Measurements from ENCODE around the gene WDR93.

DNA sequence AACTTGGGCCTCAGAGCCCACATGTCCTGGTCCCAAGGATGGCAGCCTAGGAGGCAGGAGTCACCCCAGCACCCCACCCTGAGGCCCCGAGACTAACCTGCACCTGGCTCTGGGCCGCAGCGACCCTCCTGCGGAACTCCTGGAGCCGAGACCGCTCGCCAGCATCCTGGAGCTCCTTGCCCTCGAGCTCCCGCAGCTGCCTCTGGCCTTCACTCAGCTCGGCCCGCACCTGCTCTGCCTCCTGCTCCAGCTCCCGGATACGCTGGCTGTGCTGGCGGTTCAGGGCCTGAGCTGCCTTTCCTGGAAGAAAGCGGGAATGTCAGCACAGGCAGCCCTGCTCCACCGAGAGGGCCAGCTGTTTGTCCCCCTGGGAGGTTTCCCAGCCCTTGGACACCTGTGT lies 48.5 kb upstream of the WDR93 start:
- TF ChIP-seq, protein P1, sequence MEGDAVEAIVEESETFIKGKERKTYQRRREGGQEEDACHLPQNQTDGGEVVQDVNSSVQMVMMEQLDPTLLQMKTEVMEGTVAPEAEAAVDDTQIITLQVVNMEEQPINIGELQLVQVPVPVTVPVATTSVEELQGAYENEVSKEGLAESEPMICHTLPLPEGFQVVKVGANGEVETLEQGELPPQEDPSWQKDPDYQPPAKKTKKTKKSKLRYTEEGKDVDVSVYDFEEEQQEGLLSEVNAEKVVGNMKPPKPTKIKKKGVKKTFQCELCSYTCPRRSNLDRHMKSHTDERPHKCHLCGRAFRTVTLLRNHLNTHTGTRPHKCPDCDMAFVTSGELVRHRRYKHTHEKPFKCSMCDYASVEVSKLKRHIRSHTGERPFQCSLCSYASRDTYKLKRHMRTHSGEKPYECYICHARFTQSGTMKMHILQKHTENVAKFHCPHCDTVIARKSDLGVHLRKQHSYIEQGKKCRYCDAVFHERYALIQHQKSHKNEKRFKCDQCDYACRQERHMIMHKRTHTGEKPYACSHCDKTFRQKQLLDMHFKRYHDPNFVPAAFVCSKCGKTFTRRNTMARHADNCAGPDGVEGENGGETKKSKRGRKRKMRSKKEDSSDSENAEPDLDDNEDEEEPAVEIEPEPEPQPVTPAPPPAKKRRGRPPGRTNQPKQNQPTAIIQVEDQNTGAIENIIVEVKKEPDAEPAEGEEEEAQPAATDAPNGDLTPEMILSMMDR (IDR thresholded peaks at IDR 0.05), result no peak
- TF ChIP-seq ATF1 (CRISPR knock-in tag; IDR thresholded peaks at IDR 0.05), result no peak
- no peak for TF ChIP-seq ZNF263 (CRISPR knock-in tag; IDR thresholded peaks at IDR 0.05; ENCODE audit: low read depth)
- TF ChIP-seq, protein P2, sequence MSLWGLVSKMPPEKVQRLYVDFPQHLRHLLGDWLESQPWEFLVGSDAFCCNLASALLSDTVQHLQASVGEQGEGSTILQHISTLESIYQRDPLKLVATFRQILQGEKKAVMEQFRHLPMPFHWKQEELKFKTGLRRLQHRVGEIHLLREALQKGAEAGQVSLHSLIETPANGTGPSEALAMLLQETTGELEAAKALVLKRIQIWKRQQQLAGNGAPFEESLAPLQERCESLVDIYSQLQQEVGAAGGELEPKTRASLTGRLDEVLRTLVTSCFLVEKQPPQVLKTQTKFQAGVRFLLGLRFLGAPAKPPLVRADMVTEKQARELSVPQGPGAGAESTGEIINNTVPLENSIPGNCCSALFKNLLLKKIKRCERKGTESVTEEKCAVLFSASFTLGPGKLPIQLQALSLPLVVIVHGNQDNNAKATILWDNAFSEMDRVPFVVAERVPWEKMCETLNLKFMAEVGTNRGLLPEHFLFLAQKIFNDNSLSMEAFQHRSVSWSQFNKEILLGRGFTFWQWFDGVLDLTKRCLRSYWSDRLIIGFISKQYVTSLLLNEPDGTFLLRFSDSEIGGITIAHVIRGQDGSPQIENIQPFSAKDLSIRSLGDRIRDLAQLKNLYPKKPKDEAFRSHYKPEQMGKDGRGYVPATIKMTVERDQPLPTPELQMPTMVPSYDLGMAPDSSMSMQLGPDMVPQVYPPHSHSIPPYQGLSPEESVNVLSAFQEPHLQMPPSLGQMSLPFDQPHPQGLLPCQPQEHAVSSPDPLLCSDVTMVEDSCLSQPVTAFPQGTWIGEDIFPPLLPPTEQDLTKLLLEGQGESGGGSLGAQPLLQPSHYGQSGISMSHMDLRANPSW (CRISPR knock-in tag; conservative IDR thresholded peaks at IDR 0.05; ENCODE audit: low read depth), result no peak
- TF ChIP-seq TP53 (CRISPR knock-in tag; IDR thresholded peaks at IDR 0.05), result no peak
- no peak for TF ChIP-seq NR2C2 (CRISPR knock-in tag; IDR thresholded peaks at IDR 0.05)
- TF ChIP-seq FOXP1 (CRISPR knock-in tag; IDR thresholded peaks at IDR 0.05; ENCODE audit: borderline replicate concordance), result no peak
- TF ChIP-seq, protein P3, sequence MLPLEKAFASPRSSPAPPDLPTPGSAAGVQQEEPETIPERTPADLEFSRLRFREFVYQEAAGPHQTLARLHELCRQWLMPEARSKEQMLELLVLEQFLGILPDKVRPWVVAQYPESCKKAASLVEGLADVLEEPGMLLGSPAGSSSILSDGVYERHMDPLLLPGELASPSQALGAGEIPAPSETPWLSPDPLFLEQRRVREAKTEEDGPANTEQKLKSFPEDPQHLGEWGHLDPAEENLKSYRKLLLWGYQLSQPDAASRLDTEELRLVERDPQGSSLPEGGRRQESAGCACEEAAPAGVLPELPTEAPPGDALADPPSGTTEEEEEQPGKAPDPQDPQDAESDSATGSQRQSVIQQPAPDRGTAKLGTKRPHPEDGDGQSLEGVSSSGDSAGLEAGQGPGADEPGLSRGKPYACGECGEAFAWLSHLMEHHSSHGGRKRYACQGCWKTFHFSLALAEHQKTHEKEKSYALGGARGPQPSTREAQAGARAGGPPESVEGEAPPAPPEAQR (CRISPR knock-in tag; IDR thresholded peaks at IDR 0.05), result no peak
- no peak for TF ChIP-seq ZNF232 (CRISPR knock-in tag; IDR thresholded peaks at IDR 0.05)
- TF ChIP-seq, protein P4, sequence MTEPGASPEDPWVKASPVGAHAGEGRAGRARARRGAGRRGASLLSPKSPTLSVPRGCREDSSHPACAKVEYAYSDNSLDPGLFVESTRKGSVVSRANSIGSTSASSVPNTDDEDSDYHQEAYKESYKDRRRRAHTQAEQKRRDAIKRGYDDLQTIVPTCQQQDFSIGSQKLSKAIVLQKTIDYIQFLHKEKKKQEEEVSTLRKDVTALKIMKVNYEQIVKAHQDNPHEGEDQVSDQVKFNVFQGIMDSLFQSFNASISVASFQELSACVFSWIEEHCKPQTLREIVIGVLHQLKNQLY (CRISPR knock-in tag; IDR thresholded peaks at IDR 0.05), result no peak
- TF ChIP-seq OVOL2 (CRISPR knock-in tag; IDR thresholded peaks at IDR 0.05; ENCODE audit: borderline replicate concordance), result no peak
- no peak for TF ChIP-seq NR3C1 (CRISPR knock-in tag; conservative IDR thresholded peaks at IDR 0.05; ENCODE audit: low read depth)
- TF ChIP-seq, protein P5, sequence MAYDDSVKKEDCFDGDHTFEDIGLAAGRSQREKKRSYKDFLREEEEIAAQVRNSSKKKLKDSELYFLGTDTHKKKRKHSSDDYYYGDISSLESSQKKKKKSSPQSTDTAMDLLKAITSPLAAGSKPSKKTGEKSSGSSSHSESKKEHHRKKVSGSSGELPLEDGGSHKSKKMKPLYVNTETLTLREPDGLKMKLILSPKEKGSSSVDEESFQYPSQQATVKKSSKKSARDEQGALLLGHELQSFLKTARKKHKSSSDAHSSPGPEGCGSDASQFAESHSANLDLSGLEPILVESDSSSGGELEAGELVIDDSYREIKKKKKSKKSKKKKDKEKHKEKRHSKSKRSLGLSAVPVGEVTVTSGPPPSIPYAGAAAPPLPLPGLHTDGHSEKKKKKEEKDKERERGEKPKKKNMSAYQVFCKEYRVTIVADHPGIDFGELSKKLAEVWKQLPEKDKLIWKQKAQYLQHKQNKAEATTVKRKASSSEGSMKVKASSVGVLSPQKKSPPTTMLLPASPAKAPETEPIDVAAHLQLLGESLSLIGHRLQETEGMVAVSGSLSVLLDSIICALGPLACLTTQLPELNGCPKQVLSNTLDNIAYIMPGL (CRISPR knock-in tag; IDR thresholded peaks at IDR 0.05), result no peak

All from WTC11 (cell line).